Effector CD4-positive, alpha-beta T cell (primary cell): ENCODE data around the gene KCNC4.
A peak's percentile ranks its signal among the peaks of the same experiment; 100 is the strongest.

Experiments used
- DNase-seq: peaks from one replicate; pipeline ENCODE4 v3.0.0-alpha.2; 2020
- total RNA-seq: gene quantifications from one replicate; lab custom pipeline; 2026; lab: John Stamatoyannopoulos, UW

Gene KCNC4
- total RNA-seq = 29.1 reads per million, percentile 55 among the genes with 10 or more reads in this experiment

GRCh38 chr1:110209715-110210603 is at the start of gene KCNC4:
KCNC4 (plus strand) TSS chr1:110210314; CDS start chr1:110211500, 1,186 bp downstream.
- DNase-seq = peak; percentile 87

- DNase-seq = no peak
Observed at GRCh38 chr1:110160538-110161100, 49.5 kb upstream of the KCNC4 start.

GRCh38 chr1:110161165-110161564 is 48.9 kb upstream of the KCNC4 start:
- DNase-seq = no peak

DNA sequence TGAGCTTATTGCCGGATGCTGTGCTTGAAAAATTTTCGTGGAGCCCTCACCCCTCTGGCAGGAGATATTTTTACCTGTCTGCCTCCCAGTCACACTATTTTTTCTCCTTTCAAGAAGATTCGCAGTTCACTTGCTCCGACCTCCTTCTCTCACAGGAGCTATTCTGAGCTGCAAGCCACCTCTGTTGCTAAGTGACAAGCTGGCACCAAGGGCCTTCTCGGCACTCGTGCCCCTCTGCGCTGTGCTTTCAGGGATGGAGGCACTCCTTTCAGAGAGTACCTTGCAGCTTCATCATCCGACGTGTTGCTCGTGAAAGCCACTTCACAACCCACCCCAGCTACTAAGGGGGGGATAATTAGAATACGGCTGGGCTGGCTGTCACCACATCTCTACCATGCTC is 48.3 kb upstream of the KCNC4 start:
- DNase-seq = no peak

DNA sequence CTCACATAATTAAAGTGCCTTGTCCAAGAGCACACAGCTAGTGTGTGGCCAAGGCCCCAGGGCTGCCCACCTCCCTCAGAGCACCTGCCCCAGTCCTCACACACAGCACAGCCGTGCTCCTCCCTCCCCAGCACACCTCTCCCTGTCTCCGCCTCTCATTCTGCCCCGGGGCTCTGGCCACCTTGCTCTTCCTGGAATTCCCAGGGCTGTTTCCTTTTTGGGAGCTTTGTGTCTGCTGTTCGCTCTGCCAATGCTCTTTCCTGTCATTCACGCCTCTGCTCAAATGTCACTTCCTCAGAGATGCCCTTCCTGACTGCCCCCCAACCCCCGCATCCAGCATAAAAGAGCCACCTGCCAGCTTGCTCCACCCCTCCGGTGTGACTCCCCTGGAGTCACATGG is 46.5 kb upstream of the KCNC4 start:
- no peak for DNase-seq

- DNase-seq = no peak
Observed at GRCh38 chr1:110164725-110165350, 45.3 kb upstream of the KCNC4 start.

DNA sequence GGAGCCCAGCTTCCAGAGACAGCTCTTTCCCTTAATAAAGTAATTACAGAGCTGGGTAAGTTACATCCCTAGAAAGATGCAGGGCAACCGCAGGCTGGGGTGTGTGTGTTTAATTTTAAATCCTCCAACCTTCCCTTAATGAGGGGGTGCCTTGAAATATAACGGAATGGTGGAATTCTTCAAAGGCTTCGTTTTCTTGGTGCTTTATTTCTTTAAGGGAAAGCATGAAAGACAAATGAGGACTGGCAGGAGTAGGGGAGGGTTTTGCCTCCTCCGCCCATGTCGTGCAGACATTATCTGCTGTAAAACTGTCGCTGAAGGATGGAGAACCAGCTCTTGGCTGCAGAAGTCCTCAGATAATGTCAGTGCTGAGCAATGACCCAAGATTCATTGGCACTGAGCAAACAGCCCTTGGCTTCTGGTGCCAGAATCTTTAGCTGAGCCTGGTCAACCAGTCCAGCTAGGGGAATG is 44.3 kb upstream of the KCNC4 start:
- no peak for DNase-seq

DNA sequence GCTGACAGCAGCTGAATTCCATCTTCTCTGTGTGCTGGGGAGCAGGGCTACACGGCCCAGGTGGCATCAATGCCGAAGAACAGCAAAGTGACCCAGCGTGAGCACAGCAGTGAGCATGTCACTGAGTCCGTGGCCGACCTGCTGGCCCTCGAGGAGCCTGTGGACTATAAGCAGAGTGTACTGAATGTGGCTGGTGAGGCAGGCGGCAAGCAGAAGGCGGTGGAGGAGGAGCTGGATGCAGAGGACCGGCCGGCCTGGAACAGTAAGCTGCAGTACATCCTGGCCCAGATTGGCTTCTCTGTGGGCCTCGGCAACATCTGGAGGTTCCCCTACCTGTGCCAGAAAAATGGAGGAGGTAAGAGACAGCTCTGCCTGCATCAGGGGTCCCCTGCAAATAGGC is 43.3 kb upstream of the KCNC4 start:
- no peak for DNase-seq

DNA sequence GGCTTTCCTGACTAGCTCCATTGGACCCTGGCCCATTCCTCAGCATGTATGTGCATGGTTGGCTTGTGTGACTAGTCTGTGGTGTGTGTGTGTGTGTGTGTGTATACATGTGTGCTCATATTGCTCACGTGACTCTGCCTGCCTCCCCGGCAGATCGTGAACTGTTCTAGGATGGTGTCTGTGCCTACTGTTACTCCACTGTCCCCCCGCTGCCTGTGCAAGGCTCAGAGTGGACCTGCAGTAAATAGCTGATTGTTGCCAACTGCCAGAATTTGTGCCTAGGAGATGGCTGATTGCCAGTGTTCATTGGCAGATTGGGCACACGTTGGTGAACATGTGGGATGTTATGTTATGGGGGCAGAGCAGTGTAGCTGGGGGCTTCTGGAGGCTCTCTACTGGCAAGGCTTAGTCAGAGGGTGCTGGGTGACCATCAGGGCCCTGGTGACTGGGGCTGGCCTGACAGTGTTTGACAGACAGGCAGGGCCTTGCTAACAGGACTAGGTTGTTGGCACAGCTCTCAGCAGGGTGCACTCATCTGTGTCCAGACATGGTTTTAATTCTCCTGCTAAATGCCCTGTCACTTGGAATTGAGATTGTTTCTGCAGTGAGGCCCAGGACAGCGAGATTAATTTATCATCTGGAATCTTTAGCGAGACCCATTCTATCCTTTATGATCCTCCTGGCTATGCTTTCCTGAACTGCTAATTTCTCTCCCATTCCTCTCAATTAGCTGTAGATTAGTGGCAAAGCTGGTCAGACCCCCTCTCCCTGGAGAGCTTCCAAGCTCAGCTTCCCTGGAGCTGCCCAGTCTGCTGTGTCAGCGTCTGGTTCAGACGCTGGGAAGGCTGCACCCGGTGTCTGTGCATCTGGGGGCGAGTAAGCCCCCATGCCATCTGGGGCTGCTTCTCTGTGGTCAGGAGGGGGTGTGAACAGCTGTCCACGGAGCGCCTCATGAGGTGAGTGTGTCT is 39.1 kb upstream of the KCNC4 start:
- DNase-seq = no peak

- DNase-seq = no peak
Observed at GRCh38 chr1:110172001-110172400, 38.1 kb upstream of the KCNC4 start.

- DNase-seq = no peak
Observed at GRCh38 chr1:110173466-110174105, 36.5 kb upstream of the KCNC4 start.

DNA sequence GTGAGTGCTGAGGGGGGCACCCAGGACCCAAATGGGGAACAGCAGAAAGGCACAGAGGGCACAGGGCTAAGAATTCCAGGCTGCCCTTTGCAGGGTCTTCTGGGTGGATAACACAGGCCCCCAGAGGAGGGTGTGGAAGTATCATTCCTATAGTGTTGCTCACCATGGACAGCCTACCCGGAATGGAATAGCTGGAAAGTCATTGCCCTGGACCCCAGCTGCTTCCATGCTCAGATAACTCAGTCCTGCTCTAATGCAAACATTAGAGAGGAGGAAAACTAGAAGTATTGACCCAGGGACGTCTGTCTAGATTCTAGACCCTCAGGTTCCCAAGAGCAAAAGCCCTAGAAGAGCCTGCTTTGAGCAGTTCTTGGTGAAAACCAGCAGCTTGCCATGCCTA is 35.2 kb upstream of the KCNC4 start:
- DNase-seq = no peak

GRCh38 chr1:110176299-110176956 is 33.7 kb upstream of the KCNC4 start:
- no peak for DNase-seq

DNA sequence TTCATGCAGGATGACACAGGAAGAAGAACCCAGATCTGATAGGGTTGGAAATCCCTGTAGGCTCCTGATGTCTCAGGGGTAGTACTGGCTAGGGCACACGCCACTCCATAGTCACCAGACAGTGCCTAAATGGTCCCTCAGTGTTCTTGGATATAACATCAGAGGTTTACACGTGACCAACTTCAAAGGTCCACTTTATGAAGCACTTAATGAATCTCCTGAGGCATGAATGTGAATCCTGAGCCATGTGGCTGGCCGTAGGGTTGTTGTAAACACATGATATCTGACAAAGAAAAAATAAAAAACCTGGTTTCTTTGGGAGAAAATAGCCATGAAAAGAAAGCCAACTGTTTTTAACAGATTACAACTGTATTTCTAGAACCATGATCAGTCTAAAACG is 32.3 kb upstream of the KCNC4 start:
- no peak for DNase-seq

DNA sequence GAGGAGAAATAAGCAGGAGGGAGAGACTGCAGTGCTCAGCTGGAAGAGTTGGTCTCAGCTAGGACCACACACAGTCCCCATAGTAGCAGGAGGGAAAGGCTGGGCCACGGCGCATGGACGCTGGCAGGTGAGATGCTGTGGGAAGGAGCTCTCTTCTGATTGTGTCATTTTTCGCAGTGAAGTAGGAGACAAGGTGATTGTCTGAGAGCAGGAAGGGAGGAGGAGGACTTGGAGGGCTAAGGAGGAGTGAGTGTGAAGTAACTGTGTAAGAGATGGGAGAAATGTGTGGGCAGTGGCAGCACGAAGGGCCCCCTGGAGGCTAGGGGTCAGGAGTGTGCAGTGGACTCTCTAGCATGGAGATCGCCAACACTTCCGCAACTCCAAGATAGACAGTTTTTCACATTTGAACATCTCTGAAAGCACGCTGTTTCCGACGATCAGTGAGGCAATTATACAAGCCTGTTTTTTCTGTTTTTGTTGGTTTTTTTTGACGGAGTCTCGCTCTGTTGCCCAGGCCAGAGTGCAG is 26.4 kb upstream of the KCNC4 start:
- DNase-seq = no peak

- no peak for DNase-seq
Observed at GRCh38 chr1:110184446-110184845, 25.7 kb upstream of the KCNC4 start.

- DNase-seq = no peak
Observed at GRCh38 chr1:110185181-110185580, 24.9 kb upstream of the KCNC4 start.

GRCh38 chr1:110186558-110186957 is 23.6 kb upstream of the KCNC4 start:
- no peak for DNase-seq

DNA sequence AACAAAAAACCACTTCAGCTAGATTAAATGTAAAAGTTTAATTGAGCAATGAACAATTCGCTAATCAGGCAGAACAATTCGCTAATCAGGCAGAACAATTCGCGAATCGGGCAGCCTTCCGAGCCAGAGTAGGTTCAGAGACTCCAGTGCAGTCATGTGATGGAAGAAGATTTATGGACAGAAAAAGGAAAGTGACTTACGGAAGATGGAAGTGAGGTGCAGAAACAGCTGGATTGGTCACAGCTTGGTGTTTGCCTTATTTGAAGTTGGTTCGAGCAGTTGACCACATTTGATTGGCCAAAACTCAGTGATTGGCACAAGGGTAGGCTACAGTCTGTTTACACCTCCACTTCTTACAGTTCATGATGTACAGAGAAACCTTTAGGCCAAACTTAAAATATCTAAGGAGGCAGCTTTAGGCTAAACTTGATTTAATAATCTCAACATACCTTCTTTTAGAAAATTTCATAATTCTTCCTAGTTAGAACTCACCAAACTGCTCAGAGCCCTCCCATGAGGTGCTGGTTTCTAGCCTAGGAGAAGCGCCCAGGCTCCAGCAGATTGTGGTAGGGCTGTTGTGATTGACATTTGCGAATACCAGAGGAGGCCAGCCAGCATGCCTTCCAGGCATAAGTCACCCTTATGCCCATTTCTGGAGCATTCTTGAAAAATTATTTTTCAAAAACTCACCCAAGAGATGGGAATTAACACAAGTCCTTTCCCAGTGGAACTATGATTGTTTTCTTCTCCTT is 22.8 kb upstream of the KCNC4 start:
- DNase-seq = no peak

- no peak for DNase-seq
Observed at GRCh38 chr1:110188035-110188618, 22.0 kb upstream of the KCNC4 start.
